HepG2 (cell line): ENCODE measurements around the gene DUSP9. TPM values are rescaled to one million over a fixed set of nuclear protein-coding genes. Genes with fewer than 3 reads are reported as not detected.

Experiments
- ATAC-seq: fragments of 200-7000 bp; cut with Tn5 transposase; 3 replicates; pipeline ENCODE4 v1.9.1; 2020; ENCODE audit warnings: mild to moderate bottlenecking, moderate library complexity
- BruUV-seq: library from RNA; stranded (reverse); fragments of 400-500 nt; replicated peaks from 2 replicates; lab custom pipeline; 2021; lab: Mats Ljungman, UMichigan
- CTCF ChIA-PET: fragments of 300-600 bp; formaldehyde crosslinking; extraction: SDS; loops from one replicate; lab custom pipeline; 2021; ENCODE audit warnings: low total read pairs, inconsistent platforms, low intra/inter-chr PET ratio; lab: Yijun Ruan, JAX
- POLR2A ChIA-PET: fragments of 350-600 bp; sonication (Branson Sonifier 250); formaldehyde crosslinking; loops from one replicate; lab custom pipeline; 2020; ENCODE audit warnings: antibody characterized with exemption, inconsistent platforms; lab: Yijun Ruan, JAX
- DNase-seq: peaks from one replicate; pipeline ENCODE4 v3.0.0-alpha.2; 2015; ENCODE audit warnings: low spot score
- FAIRE-seq: peaks from 3 replicates; lab custom pipeline; 2011; peaks lifted over from hg19 to GRCh38; lab: Jason Lieb, UNC
- H2AFZ ChIP-seq: one replicate; pipeline ENCODE4 v1.6.1; 2011; ENCODE audit warnings: low read length, inconsistent platforms
- H3K27ac ChIP-seq: fragments of 300-600 bp; 3 replicates; pipeline ENCODE4 v1.8.0; 2011; ENCODE audit warnings: mixed run types, mild to moderate bottlenecking, mixed read lengths, low read length, inconsistent platforms; ENCODE audit not compliant: insufficient read depth; ENCODE audit errors: extremely low read length
- H3K27me3 ChIP-seq, 2 experiments: fragments of 200-600 bp in 1 of 2; 2 replicates in 1 of 2; 3 replicates in 1 of 2; pipeline versions ENCODE4 v1.6.0 to v1.8.0; 2011; ENCODE audit warnings: low read length in 2 of 2, mild to moderate bottlenecking in 2 of 2, moderate library complexity in 2 of 2, inconsistent platforms in 1 of 2; ENCODE audit not compliant: insufficient read depth in 2 of 2, control insufficient read depth in 1 of 2
- H3K36me3 ChIP-seq, 2 experiments: fragments of 200-600 bp in 1 of 2; replicated peaks in 1 of 2; 2 replicates in 1 of 2; 3 replicates in 1 of 2; pipeline versions ENCODE4 v1.5.1 to v1.8.0; 2011; ENCODE audit warnings: low read length in 2 of 2, inconsistent platforms in 1 of 2; ENCODE audit not compliant: insufficient read depth in 2 of 2, control insufficient read depth in 1 of 2
- H3K4me1 ChIP-seq: 2 replicates; pipeline ENCODE4 v1.5.1; 2012; ENCODE audit warnings: low read length, inconsistent platforms; ENCODE audit not compliant: insufficient read depth
- H3K4me2 ChIP-seq: 2 replicates; pipeline ENCODE4 v1.6.0; 2011; ENCODE audit warnings: low read depth, low read length, inconsistent platforms
- H3K4me3 ChIP-seq, 3 experiments: fragments of 200-600 bp in 1 of 3; sonication (generic), shearing (Covaris generic) in 1 of 3; replicated peaks in 1 of 3; 2 replicates each; pipeline ENCODE4 v1.5.1; 2011 to 2016; ENCODE audit warnings: low read length in 3 of 3, inconsistent platforms in 2 of 3, low read depth in 2 of 3, mild to moderate bottlenecking in 2 of 3, control low read depth in 1 of 3, mixed read lengths in 1 of 3; ENCODE audit not compliant: insufficient read depth in 1 of 3
- H3K79me2 ChIP-seq: one replicate; pipeline ENCODE4 v1.6.1; 2011; ENCODE audit warnings: low read length, inconsistent platforms; ENCODE audit not compliant: insufficient read depth
- H3K9ac ChIP-seq: 2 replicates; pipeline ENCODE4 v1.6.0; 2011; ENCODE audit warnings: mild to moderate bottlenecking, low read depth, low read length, inconsistent platforms; ENCODE audit not compliant: insufficient read depth
- H3K9me3 ChIP-seq: 2 replicates; pipeline ENCODE4 v1.5.1; 2012; ENCODE audit warnings: mild to moderate bottlenecking, low read length
- H4K20me1 ChIP-seq: 2 replicates; pipeline ENCODE4 v1.6.0; 2011; ENCODE audit warnings: inconsistent platforms, mild to moderate bottlenecking, low read length, moderate library complexity; ENCODE audit not compliant: insufficient read depth
- E2F2 ChIP-seq: sonication (generic); formaldehyde crosslinking; IDR thresholded peaks from 2 replicates; pipeline ENCODE4 v1.4.0; 2020; ENCODE audit warnings: missing genetic modification reagents, borderline replicate concordance
- FOSL2 ChIP-seq: sonication (generic); formaldehyde crosslinking; IDR thresholded peaks from 2 replicates; pipeline ENCODE4 v1.4.0; 2020; ENCODE audit warnings: missing genetic modification reagents
- FOXC1 ChIP-seq: sonication (generic); formaldehyde crosslinking; IDR thresholded peaks from 2 replicates; pipeline ENCODE4 v1.8.0; 2022; ENCODE audit warnings: mild to moderate bottlenecking, missing genetic modification reagents, borderline replicate concordance
- MTF2 ChIP-seq: sonication (generic); formaldehyde crosslinking; IDR thresholded peaks from 2 replicates; pipeline ENCODE4 v1.5.0; 2020; ENCODE audit warnings: missing genetic modification reagents, borderline replicate concordance
- PLSCR1 ChIP-seq: sonication (generic); formaldehyde crosslinking; IDR thresholded peaks from 2 replicates; pipeline ENCODE4 v1.5.0; 2020; ENCODE audit warnings: missing genetic modification reagents, mild to moderate bottlenecking, borderline replicate concordance
- THAP9 ChIP-seq: sonication (generic); formaldehyde crosslinking; IDR thresholded peaks from 2 replicates; pipeline ENCODE4; 2020; ENCODE audit warnings: missing genetic modification reagents, mild to moderate bottlenecking, borderline replicate concordance
- ZBTB8A ChIP-seq: sonication (generic); formaldehyde crosslinking; IDR thresholded peaks from 2 replicates; pipeline ENCODE4 v1.4.0; 2020; ENCODE audit warnings: mild to moderate bottlenecking, low read depth, missing genetic modification reagents, borderline replicate concordance
- ZNF101 ChIP-seq: sonication (generic); formaldehyde crosslinking; IDR thresholded peaks from 2 replicates; pipeline ENCODE4 v1.4.0; 2020; ENCODE audit warnings: mild to moderate bottlenecking, low read depth, missing genetic modification reagents, borderline replicate concordance
- WGBS: methylation state at CpG from one replicate; pipeline ENCODE4 v1.1.6; 2017; ENCODE audit warnings: low lambda C conversion rate; 5-methylcytosine and 5-hydroxymethylcytosine counted together
- in situ Hi-C: cut with HindIII; loops from 2 replicates; pipeline ENCODE4 v1.10.0; 2017; ENCODE audit warnings: low pct_unique_long_range_greater_than_20kb; ENCODE audit not compliant: extremely low pct_ligation_motif_present
- intact Hi-C: fragments of 100-400 bp; cut with micrococcal nuclease; formaldehyde crosslinking; loops from one replicate; pipeline ENCODE4 v1.10.0; 2022; ENCODE audit not compliant: unreplicated experiment
- polyA plus RNA-seq, 8 experiments: library from polyadenylated mRNA; depleted of rRNA in 3 of 8; stranded (reverse) in 7 of 8; unstranded in 1 of 8; fragments of >200 nt; fragmentation: Illumina TruSeq in 4 of 8; extraction: Trizol in 4 of 8; gene quantifications; 2 replicates each; pipeline versions ENCODE4 v1.2.1 to v1.2.3, GENCODE V29; 2011 to 2016; ENCODE audit warnings: low read depth in 4 of 8, missing spikeins in 1 of 8, mixed read lengths in 1 of 8; ENCODE audit not compliant: insufficient read depth in 1 of 8
- total RNA-seq, 5 experiments: library from RNA; depleted of rRNA; stranded (reverse); fragments of >200 nt; fragmentation: Illumina TruSeq; extraction: Trizol; gene quantifications; 2 replicates each; pipeline ENCODE4 v1.2.3, GENCODE V29; 2016; ENCODE audit warnings: low read depth in 1 of 5
- TF ChIP-seq, protein P1 (sequence below): IDR thresholded peaks from 2 replicates; pipeline ENCODE4 v1.6.1; 2016; ENCODE audit warnings: missing biosample characterization, missing genetic modification reagents, low read depth
- TF ChIP-seq, protein P2 (sequence below): IDR thresholded peaks from 2 replicates; pipeline ENCODE4 v1.6.1; 2018; ENCODE audit warnings: missing genetic modification reagents, mild to moderate bottlenecking, missing compliant biosample characterization
- TF ChIP-seq, protein P3 (sequence below): sonication (generic); formaldehyde crosslinking; IDR thresholded peaks from 2 replicates; pipeline ENCODE4 v1.4.0; 2020; ENCODE audit warnings: missing genetic modification reagents
- TF ChIP-seq, protein P4 (sequence below): sonication (generic); formaldehyde crosslinking; IDR thresholded peaks from 2 replicates; pipeline ENCODE4 v1.4.0; 2020; ENCODE audit warnings: mild to moderate bottlenecking, missing genetic modification reagents

DUSP9 gene
- total and polyA plus RNA-seq, 2 of the 13 experiments (the other 11 are each of a cell fraction or from before 2014, with no cell fraction given), result 235 to 435 TPM

DNA sequence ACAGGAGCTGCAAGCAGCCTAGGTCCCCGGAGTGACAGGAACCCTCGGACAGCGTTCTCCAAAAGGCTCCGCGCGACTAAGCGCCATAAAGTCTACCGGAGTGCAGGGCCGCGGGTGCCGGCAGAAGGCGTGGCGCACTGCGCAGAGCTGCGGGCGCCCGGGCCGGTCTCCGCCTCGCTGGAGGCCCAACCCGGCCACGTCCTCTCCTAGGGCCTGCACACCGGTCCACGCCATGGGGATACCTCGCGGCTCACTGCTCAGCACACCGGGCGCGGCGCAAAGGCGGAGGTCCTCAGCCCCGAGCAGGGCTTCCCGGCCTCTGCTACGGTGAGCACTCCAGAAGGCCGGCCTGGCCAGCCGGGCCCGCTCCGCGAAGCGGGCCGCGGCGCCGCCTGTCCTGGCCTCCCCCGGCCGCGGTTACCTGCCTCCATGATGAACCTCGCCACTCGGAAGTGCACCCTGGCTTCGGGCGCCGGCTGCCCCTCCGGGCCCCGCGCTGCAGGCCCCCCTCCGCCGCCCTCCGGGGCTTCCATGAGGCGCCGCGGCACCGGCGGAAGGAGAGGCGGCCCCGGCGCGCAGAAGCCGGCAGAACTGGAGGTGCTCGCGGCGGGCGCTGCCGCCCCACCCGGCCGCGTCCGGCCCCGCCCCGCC is 48.3 kb upstream of the DUSP9 start, which contains the start of gene CCNQ:
Gene CCNQ, minus strand, starts transcription at position 599 of the 651 bp plus-strand sequence. Its CDS starts 66 bp downstream, at position 533.
- no peaks in the 10 kb centered on the region for H4K20me1 ChIP-seq
- BruUV-seq, result no TSS peak
- POLR2A ChIA-PET, result interaction anchor here (1.7 to 2.0 kb wide), 3 partner anchors 11 to 29 kb away, joined by 7 to 10 read pairs (median 9); no protein-coding TSS in a partner anchor
- FAIRE-seq (no peak), DNase-seq (no peak), ATAC-seq (peak; percentile 68)
- no peaks in the 10 kb centered on the region; a peak in 1 of 5 replicates for H3K36me3 ChIP-seq
- H3K4me3 ChIP-seq, result peak within 1 kb of the TSS; percentile 63 to 78 (median 73); a peak in 5 of 6 replicates
- H3K9me3 ChIP-seq, result no peaks in the 10 kb centered on the region
- no peaks in the 10 kb centered on the region; a peak in 1 of 5 replicates for H3K27me3 ChIP-seq
- H3K27ac ChIP-seq, result peak within 1 kb of the TSS; percentile 40
- H2AFZ ChIP-seq, result no peak within 1 kb of the TSS
- CTCF ChIA-PET, result no interaction called here
- intact Hi-C loops (no loop called here), in situ Hi-C loops (no loop called here)
- WGBS, result no CpG with 5 or more reads among the region's 79 CpGs
- H3K4me1 ChIP-seq, result peaks cover 30% of the 10 kb centered on the region
- H3K9ac ChIP-seq, result peak within 1 kb of the TSS; percentile 66
- peaks cover 9% of the 10 kb centered on the region for H3K79me2 ChIP-seq
- H3K4me2 ChIP-seq, result peak within 1 kb of the TSS; percentile 77
- no peak for TF ChIP-seq E2F2 (CRISPR knock-in tag)
- TF ChIP-seq THAP9 (CRISPR knock-in tag), result no peak
- TF ChIP-seq PLSCR1 (CRISPR knock-in tag), result no peak
- TF ChIP-seq FOSL2 (CRISPR knock-in tag), result no peak
- no peak for TF ChIP-seq MTF2 (CRISPR knock-in tag)
- TF ChIP-seq, protein P1, sequence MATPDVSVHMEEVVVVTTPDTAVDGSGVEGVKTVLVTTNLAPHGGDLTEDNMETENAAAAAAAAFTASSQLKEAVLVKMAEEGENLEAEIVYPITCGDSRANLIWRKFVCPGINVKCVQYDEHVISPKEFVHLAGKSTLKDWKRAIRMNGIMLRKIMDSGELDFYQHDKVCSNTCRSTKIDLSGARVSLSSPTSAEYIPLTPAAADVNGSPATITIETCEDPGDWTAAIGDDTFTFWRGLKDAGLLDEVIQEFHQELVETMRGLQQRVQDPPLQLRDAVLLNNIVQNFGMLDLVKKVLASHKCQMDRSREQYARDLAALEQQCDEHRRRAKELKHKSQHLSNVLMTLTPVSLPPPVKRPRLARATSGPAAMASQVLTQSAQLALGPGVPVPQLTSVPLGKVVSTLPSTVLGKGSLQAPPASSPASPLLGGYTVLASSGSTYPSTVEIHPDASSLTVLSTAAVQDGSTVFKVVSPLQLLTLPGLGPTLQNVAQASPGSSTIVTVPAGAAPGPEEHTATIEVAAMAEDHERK (CRISPR knock-in tag), result no peak
- TF ChIP-seq, protein P2, sequence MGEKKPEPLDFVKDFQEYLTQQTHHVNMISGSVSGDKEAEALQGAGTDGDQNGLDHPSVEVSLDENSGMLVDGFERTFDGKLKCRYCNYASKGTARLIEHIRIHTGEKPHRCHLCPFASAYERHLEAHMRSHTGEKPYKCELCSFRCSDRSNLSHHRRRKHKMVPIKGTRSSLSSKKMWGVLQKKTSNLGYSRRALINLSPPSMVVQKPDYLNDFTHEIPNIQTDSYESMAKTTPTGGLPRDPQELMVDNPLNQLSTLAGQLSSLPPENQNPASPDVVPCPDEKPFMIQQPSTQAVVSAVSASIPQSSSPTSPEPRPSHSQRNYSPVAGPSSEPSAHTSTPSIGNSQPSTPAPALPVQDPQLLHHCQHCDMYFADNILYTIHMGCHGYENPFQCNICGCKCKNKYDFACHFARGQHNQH, result no peak
- no peak for TF ChIP-seq ZBTB8A (CRISPR knock-in tag)
- TF ChIP-seq FOXC1 (CRISPR knock-in tag), result no peak
- TF ChIP-seq, protein P3, sequence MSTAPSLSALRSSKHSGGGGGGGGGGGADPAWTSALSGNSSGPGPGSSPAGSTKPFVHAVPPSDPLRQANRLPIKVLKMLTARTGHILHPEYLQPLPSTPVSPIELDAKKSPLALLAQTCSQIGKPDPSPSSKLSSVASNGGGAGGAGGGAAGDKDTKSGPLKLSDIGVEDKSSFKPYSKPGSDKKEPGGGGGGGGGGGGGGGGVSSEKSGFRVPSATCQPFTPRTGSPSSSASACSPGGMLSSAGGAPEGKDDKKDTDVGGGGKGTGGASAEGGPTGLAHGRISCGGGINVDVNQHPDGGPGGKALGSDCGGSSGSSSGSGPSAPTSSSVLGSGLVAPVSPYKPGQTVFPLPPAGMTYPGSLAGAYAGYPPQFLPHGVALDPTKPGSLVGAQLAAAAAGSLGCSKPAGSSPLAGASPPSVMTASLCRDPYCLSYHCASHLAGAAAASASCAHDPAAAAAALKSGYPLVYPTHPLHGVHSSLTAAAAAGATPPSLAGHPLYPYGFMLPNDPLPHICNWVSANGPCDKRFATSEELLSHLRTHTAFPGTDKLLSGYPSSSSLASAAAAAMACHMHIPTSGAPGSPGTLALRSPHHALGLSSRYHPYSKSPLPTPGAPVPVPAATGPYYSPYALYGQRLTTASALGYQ, result no peak
- TF ChIP-seq ZNF101 (CRISPR knock-in tag), result no peak
- TF ChIP-seq, protein P4, sequence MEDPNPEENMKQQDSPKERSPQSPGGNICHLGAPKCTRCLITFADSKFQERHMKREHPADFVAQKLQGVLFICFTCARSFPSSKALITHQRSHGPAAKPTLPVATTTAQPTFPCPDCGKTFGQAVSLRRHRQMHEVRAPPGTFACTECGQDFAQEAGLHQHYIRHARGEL (CRISPR knock-in tag), result no peak
